ENCODE results near the gene GPR179.

Gene GPR179

DNA sequence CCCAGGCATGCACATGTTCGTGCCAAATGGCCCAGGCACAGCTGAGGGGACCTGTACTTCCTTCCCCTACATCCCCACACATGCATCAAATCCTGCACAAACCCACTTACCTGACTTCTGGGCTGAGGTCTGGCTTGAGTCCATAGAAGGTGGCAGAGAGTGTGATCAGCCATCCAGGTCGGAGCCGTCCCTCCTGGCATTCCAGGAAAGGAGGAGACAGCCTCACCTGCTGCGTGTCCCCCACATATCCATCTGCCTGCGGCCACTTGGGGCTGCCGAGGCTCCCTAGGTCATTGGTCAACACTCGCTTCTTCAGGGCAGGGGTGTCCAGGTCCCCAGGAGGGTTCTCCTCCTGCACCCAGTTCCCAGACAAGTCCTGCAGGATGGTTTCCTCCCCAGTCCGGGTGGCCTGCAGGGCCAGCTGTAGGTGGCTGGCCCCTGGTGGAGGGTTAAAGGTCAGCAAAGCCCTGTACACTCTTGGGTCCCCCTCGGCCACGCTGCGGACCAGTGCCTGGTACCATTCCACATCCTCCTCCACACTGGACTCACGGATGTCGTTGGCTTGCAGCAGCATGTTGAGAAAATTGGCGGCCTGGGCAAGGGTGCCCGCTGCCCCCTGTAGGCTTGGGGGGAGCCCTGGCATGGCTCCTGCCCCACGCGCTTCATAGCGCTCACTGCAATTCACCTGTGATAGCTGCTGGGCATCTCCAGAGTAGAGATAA, 709 bp downstream of the GPR179 start:
- DNase-seq (ENCODE audit: low read depth in 2 of 2): no peak

DNA sequence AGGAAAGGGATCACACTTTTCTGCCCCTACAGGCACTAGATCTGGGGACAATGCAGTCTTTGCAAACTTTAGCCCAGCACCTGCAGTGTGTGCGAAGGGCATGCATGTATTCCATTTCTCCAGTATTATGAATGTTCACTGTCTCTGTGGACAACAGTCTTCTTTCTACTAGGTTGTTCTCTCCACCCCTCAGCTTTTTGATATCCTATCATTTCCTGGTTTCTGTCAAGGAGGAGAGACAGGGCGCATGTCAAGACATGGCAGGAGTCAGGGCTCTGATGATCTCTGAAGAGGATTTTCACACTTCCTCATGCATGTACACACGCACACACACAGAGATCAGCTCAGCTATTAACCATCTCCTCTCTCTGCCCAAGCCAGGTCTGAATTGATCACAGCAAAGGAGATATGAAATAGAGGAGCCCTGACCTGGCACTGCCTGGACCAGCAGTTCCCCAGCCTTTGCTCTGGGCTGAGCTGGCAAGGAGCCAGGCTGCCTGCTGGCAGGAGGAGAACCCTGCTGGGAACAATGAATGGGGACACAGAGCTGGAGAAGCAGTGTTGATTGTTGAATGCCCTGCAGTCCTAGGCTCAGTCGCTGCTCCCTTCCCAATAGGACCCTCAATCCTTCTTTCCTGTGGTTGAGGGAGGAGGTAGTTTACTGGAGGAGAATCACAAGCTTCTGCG, 2.6 kb downstream of the GPR179 start:
- no peak for DNase-seq (ENCODE audit: low read depth in 2 of 2)

DNA sequence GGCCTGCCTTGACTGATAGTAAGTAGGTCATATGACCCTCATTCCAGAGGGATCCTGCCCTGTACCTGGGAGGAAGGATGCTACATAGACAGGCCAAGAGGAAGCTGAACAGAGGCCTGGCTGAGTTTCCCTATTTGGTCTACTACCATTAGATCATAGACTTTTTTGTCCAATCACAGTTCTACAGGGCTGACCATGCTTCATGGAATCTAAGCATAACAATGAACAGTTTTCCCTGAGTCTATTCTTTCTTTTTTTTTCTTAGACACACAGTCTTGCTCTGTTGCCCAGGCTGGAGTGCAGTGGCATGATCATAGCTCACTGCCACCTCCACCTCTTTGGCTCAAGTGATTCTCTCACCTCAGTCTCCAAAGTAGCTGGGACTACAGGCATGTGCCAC, 3.9 kb downstream of the GPR179 start:
- no peak for DNase-seq (ENCODE audit: low read depth in 2 of 2)

DNA sequence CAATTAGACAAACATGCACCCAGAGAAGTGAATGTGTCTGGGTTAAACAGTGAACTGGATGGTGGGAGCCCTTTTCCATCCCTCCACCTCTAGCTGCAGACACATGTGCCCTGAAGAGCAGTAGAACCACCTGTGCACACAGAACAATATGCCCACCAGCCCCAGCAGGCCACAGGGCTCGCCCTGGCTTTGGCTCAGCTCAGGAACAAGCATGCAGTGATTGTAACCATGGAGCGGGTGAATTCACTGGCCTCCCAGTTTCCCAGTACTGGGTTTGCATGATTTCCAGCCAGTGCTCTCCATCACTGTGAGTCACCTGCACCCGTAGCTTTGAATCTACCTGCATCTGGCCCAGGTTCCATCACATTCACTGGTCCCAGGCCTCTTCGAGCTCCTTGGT, 5.2 kb downstream of the GPR179 start:
- no peak for DNase-seq (ENCODE audit: low read depth in 2 of 2)

DNA sequence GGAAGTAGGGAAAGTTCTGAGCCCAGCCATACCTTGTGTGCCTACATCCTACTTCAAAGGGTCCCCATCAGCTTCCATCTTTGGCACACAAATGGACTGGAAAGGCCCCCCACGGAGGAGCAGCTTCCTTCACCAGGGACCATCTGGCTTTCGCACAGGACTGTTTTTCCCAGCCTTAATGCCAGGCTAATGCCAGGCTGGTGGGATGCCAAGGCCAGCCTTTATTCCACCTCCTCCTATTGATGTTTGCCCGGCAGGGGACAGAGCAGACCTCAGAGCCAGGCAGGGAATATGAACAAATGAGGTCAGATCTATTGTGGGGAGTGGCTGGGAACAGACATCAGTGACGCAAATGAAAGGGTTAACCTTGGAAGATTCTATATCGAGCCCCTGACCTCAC, 5.7 kb downstream of the GPR179 start:
- no peak for DNase-seq (ENCODE audit: low read depth in 2 of 2)

DNA sequence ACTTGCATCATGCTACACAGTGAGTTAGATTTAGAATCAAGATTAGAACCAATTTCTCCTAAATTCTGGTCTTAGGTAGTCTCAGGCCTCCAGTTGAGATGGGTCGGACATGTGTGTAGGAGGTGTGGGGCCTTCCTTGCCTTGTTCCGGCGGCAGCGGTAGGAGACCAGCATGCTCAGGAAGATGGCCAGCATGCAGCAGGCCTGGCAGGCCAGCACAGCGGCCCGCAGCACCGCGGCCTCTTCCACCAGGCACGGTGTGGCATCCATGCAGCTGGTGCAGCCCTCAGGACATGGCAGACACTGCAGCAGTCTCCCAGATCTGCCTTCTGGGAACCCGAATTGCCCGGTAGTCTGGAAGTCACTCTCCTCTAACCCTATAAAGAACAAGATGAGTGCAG, 6.9 kb downstream of the GPR179 start:
- DNase-seq (ENCODE audit: low read depth in 2 of 2): no peak

DNA sequence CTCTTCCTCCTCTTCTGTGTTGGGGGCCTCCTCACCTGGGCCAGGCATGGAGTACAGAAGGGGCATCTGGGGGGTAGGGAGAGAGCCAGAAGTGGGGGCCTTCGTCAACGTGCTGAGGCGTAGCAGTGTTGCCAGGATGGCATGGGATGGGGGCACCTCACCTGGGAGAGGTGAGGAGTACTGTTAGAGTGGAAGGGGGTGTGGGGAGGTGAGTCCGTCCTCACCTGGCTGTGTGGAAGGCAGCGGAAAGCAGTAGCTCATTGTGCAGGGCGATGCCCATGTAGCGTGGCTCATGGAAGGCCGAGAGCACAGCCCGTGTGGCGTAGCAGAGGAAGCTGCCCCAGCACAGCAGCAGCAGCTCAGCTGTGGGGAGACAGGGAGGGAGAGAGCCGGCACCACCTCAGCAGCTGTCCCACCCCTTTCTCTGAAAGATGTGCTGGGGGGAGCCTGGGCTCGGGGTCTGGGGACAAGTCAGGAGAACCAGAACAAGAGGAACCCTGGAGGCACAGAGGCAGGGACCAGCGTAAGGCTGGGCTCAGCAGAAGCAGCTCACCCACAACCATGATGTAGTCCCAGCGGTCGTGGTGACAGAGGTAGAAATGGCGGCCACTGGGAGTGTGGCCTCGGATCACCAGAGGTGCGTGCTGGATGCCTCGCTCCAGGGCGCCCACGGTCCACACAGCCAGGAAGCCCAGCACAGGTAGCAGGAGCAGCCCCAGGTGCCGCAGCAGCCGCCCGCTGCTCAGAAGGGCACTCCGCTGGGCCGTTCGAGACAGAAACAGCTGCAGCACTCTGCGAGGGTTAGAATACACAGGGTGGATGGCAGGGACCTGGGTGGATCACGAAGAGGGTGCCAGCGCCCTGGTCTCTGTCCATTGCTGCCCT, 9.0 kb downstream of the GPR179 start:
- no peak for DNase-seq (ENCODE audit: low read depth in 2 of 2)

DNA sequence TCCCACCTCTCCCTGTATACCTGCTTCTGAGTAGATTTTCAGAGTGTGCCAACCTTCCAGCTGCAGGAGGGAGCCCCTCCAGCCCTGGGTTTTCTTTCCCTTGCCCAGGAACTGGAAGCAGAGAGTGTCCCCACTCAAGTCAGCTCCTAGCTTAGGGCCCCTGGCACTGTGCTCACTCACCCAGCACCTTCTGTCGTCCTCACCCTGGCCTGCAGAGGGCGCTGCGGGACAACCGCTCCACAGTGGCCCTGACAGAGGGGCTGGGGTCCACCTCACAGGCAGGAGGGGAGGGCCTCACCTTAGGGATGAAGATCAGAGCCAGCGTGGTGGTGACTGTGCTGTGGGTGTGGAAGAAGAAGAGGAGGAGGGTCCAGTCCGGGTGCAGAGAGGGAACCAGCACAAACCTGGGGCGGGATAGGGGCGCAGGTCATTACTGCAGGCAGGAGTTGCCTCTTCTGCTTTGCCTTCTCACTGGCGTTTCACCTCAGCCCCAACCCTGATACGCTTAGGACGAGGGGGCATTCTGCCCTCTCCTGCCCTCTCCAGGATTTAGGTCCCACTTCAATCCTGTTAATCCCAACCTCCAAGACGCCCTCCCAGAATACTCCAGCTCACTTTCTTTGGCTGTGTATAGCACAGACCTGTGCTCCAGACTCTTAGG, 10.0 kb downstream of the GPR179 start:
- no peak for DNase-seq (ENCODE audit: low read depth in 2 of 2)

DNA sequence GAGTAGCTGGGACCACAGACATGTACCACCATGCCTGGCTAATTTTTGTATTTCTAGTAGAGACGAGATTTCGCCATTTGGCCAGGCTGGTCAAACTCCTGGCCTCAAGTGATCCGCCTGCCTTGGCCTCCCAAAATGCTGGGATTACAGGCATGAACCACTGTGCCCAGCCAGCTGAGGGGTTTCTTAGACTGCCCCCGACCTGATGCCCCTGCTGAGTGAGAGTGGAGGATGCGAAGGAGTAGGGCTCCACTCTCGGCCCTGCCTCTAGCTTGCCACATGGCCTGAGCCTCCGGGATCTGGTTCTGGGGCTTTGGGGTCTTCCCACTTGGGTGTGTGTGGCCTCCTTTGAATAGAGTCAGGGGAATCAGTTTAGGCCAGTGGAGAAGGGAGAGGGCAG, 11.0 kb downstream of the GPR179 start:
- DNase-seq (ENCODE audit: low read depth in 2 of 2): no peak

DNA sequence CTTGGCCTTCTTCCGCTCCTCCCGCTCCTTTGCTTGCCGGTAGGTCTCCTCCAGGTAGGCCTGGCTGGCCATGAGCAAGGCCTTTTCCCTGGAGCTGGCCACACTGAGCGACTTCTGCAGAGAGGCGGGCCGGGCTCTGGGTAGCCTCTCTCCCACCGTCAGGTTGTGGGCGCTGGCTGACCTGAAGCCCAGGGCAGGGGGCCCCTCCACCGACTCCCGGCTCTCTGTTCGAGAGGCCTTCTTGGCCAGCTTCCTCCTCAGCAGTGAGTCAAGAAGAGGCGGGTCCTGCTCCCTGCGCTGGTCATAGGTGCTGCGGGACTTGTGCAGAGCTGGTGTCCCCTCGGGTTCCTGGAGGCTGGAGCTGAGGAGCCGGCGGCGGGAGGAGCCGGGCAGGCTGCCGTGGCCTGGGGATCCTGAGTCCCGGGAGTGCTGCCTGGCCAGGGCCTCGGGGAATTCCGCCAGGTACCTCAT, 12.8 kb downstream of the GPR179 start:
- DNase-seq (ENCODE audit: low read depth in 2 of 2): no peak

DNA sequence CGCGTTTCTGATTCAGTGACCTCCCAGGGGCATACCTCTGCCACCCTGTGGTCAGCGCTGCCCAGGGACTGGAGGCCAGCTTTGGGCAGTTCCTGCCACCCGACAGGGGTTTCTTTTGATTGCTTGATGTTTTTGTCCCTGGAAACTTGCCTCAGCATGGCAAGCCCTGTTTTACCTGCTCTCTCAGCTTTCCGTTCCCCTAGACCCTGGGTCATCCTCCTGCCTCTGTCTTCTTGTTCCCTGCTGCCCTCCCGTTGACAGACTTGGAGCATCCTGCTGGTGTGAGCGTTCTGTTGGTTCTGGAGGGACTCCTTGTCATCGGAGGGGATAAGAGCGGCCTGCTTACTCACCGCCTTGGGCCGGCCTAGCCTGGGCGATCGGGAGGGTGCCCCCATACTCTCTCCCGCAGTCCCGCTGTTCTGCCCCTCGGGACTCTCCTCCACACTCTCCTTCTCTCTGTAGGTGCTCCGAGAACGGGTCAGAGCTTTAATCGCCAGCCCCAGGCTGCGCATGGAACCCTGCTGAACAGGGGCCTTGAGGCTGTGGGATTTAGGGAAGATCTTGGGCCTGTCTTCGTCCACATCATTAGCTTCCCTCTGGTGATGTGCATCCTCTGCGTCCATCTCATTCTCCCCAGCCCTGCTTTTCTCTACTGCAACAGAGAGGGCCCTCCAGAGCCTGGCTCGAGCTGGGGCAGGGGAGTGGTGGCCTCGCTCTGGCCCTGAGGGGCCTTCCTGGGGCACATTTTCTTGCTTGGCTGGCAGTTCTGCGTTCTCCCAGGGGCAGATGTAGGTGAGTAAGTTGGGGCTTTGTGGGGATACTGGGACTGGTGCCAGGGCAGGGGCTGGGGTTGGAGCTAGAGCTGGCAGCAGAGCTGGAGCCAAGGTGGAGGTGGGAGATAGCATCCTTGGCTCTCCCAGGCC, 13.7 kb downstream of the GPR179 start:
- DNase-seq (ENCODE audit: low read depth in 2 of 2): no peak

DNA sequence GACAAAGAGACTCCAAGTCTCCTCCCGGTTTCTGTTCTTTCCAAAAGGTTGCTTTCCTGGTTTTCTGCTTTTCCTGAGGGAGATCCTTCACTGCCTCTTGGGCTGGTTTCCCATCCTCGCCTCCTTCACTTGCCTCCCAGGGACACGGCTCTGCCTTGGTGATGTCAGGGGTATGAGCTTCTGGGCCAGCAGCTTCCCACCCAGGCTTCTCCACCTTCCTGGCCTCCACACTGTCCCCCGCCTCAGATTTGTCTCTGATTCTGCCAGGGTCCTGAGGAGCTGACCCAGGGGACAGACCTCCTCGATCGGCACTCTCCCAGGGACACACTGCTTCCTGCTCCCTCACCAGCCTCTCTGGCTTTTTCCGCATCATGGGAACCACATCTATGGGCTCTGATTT, 14.5 kb downstream of the GPR179 start:
- DNase-seq (ENCODE audit: low read depth in 2 of 2): no peak

DNA sequence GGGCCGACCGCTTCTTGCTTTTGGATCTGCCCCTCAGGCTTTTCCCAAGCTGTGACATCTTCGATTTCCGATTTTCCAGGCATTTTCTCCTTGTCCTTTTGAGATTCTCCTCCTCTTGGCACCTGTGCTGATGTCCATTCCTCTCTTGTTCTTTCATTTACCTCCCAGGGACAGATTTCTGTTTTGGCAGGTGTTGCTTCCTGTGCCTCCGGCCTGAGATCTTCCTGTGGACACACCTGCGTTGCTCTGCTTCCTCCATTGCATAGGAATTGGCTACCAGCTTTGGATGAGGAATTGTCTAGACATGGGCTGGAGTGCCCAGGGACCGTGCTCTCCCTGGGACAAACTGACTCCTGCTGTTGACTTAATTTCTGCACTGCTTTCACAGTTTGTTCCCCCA, 15.1 kb downstream of the GPR179 start:
- no peak for DNase-seq (ENCODE audit: low read depth in 2 of 2)

DNA sequence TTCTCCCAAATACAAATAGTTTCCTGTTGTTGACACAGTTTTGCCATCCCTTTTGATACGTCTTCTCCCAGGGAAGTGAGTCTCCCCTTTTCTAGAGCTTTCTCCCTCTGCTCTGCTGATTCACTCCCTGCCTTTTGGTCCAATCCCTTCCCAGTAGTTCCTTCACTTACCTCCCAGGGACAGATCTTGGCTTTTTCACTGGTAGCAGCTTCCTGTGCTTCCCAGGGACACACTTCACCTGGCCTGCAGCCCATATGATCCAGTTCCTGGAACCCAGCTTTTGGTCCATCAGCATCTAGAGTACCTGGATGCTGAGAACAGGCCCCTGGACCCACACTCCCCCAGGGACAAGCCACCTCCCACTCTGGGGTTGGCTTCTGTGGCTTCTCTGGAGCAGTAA, 15.8 kb downstream of the GPR179 start:
- DNase-seq (ENCODE audit: low read depth in 2 of 2): no peak

DNA sequence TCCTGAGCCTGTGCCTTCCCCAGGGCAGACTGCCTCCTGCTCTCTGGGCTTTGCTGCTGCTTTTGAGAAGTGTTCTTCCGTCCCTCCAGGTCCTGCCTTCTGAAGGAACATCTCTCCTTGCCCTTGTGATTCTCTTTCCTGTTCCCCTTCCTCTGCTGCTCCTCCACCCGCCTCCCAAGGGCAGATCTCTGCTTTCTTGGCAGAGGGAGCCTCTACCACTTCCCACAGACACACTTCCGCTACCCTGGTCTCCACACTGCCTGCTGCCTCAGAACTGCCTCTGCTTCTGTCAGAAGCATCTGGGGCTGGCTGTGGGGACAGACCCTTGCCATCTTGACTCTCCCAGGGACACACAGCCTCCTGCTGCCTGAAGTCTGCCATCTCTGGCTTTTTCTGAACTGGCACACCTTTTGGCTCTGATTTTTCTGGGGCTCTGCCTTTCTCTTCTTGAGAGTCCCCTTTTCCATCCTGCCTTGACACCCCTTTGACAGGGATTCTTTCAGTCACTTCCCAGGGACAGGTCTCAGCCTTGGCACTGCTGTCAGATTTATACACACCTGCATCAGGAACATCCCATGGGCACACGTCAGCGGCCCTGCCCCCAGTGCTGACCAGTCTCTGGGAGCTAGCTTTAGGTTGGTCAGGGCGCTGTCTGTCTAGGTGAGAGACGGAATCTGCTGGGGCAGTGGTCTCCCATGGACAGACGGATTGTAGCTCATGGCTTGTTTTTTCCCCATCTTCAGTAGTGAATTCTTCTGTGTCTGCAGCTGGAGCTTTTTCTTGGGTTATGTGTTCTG, 16.6 kb downstream of the GPR179 start:
- no peak for DNase-seq (ENCODE audit: low read depth in 2 of 2)

DNA sequence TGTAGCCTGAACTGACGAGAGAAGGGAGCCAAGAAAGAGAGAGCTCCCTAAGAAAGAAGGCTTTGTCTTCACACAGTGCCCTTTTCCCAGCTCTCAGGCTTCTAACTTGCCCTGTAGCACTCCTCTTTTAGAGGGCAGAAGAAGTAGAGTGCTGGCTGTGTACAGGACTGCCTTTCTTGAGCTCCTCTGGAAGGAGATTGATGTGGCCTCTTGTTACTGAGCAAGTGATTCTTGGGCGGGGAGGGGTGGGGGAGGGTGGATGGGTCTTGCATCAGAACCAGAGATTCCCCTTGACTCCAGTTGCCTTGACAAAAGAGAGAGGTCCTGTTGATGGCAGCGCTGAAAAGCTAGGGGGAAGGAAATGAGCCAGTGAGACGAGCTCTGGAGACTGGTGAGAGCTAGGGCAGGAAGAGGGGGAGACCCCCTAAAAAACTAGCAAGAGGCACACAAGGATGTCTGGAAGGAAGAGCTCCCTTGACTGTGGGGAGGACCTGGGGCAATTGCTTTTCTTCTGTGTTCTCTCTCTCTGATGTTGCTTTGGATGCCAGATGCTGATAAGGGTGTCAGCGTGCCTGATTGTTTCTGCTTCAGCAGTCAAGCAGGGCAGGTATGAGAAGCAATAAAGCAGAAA, 18.4 kb downstream of the GPR179 start:
- no peak for DNase-seq (ENCODE audit: low read depth in 2 of 2)

DNA sequence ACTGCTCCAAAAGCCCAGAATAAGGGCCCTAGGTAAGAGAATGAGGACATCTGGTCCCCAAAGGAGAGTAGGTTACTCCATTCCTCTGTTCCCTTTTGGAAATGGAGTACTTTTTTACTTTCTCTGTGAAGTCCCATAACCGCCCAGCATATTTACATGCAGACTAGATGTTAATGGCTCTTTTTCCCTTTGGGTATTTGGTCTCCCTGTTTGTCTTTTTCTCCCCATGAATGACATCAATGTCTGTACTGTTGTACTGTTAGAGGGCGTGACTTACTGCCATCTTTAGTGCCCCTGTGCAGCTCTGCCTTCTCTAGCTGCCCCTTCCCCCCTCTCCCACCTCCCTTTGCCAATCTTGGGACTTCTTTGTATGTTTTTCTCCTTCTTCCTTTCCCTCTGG, 19.0 kb downstream of the GPR179 start:
- DNase-seq (ENCODE audit: low read depth in 2 of 2): no peak

DNA sequence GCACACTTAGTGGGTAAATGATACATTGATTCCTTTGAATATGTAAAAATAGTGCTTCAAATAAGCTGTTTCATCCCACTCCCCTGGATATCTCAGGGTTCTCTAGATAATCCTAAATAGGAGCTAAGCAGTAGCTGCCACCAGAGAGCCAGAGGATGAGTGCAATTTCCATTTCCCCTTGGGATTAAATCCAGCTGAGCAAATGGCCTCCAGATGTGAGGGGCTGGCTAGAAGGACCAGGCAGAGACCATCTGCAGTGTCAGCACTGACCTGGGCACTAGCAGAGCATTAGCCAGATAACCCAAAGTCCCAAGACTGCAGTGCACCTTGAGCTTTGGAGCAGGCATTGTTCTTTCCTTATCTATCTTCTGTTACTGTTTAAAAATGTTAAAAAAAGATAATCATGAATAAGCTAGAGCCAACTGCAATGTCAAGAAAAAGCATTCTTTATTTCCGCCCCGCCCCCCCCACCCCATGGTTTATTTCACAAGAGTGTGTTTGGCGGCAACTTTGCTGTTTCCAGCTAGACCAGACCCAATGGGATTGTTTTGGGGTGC, 19.5 kb downstream of the GPR179 start:
- DNase-seq (ENCODE audit: low read depth in 2 of 2): no peak

DNA sequence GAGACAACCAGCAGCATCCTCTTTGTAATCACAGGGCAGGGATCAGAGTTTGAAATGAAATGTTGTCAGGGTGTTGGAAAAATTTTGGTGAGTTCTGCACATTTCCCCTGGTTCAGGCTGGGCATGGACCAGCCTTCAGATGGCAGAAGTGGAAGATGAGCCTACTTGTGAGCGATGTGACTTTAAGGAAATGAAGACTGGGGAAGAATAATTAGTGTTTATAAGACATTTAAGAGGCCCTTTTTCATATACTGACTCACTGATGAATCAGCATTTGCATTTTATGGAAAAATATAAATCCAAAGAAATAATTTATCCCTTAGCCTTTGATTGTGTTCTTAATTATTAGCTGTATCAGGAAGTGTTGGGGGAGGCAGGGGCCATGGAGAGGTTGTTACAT, 20.9 kb downstream of the GPR179 start:
- no peak for DNase-seq (ENCODE audit: low read depth in 2 of 2)
